ENCODE measurements around the gene BAZ2A.

The BAZ2A gene

DNA sequence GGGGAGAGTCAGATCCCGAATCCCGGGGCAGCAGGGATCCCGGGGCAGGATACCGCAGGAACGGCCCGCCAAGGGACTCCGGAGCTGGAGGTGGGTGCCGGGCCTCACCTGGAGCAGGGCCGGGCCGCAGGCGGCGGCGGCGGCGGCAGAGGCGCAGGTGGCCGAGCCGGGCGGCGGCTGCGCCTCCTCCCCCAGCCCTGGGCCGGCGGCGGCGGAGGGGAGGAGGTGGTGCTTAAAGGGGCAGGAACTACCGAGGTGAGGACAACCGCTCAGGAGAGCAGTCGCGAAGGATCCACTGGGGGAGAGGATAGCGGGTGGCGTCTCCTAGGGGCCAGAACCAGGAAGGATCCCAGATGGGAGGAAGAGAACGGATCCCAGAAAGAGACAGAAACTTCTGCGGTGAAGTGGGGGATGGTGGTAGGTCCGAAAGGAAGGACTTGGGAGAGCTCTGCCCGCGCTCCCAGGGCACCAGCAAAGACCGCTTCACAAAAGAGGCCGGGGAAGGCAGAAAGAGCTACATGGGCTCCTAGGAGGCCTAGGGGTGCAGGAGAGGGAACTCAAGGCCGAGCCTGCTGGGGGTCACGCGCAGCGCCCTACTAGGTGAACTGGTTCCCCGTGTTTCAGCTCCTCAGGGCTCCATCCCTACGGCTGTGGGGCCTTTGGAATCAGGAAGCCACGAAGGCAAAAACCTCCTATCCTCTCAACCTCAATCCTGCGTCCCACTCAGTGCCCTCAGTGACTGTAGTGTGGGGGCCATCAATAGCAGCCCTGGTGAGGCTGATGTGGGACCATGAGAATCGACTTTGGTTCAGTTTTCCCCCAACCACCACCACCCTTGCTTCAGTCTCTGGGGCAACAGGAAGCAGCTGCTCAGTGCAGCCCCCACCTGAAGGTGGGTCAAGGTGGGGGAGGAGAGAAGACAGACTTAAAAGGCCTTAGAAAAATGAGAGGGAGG is 5.0 kb upstream of the BAZ2A start:
- Histone ChIP-seq H2AK5ac (ENCODE audit: low read depth, low read length) (peak overlapping the region; percentile 68), H2BK120ac (ENCODE audit: low read depth, low read length) (peak overlapping the region; percentile 75), H4K91ac (ENCODE audit: low read depth, low read length, poor library complexity) (peak overlapping the region; percentile 17), H2AFZ (ENCODE audit: low read length) (peak overlapping the region; percentile 86), H3K79me1 (ENCODE audit: low read depth, low read length) (peaks cover 5% of the 10 kb centered on the region), H3K4ac (ENCODE audit: low read length) (no peak overlapping the region), H2BK5ac (ENCODE audit: low read length) (peak overlapping the region; percentile 96), H4K8ac (ENCODE audit: low read depth, low read length) (no peak overlapping the region), H3K4me1 (ENCODE audit: control insufficient read depth in 2 of 2, insufficient read depth in 1 of 2, low read depth in 1 of 2, low read length in 2 of 2) (peaks cover 29 to 37% of the 10 kb centered on the region in 2 donors), H2BK12ac (ENCODE audit: low read length) (peak overlapping the region; percentile 7), H3K18ac (ENCODE audit: low read length) (peak overlapping the region; percentile 84), H3K27ac (replicated peaks; ENCODE audit: low read length) (peak overlapping the region; percentile 57), H3K36me3 (replicated peaks in 1 of 2; ENCODE audit: control insufficient read depth in 2 of 2, insufficient read depth in 2 of 2, low read length in 2 of 2) (peaks cover 19 to 29% of the 10 kb centered on the region in 2 donors), H3K4me2 (ENCODE audit: insufficient read depth, low read length, poor library complexity, severe bottlenecking) (peak overlapping the region; percentile 85), H3K27me3 (ENCODE audit: control insufficient read depth in 3 of 3, insufficient read depth in 3 of 3, low read depth in 1 of 3, low read length in 3 of 3) (no peaks in the 10 kb centered on the region), H2BK15ac (ENCODE audit: low read length) (peak overlapping the region; percentile 53), H3K4me3 (ENCODE audit: low read length in 2 of 2) (peak overlapping the region; percentile 67 to 84), H3K23ac (ENCODE audit: low read depth, low read length, poor library complexity) (no peak overlapping the region), H3K14ac (ENCODE audit: low read length) (peak overlapping the region; percentile 28), H3K9ac (ENCODE audit: low read depth, low read length, poor library complexity) (peak overlapping the region; percentile 86), H3K9me3 (replicated peaks in 1 of 2; ENCODE audit: control insufficient read depth in 2 of 2, insufficient read depth in 1 of 2, low read depth in 1 of 2, low read length in 2 of 2) (no peaks in the 10 kb centered on the region)
- WGBS, 2 donors (ENCODE audit: extremely low coverage in 2 of 2, insufficient read length in 2 of 2, insufficient replicate concordance in 1 of 2) = no CpG with 5 or more reads among the region's 47 CpGs
- DNase-seq (ENCODE audit: low spot score) = no peak

DNA sequence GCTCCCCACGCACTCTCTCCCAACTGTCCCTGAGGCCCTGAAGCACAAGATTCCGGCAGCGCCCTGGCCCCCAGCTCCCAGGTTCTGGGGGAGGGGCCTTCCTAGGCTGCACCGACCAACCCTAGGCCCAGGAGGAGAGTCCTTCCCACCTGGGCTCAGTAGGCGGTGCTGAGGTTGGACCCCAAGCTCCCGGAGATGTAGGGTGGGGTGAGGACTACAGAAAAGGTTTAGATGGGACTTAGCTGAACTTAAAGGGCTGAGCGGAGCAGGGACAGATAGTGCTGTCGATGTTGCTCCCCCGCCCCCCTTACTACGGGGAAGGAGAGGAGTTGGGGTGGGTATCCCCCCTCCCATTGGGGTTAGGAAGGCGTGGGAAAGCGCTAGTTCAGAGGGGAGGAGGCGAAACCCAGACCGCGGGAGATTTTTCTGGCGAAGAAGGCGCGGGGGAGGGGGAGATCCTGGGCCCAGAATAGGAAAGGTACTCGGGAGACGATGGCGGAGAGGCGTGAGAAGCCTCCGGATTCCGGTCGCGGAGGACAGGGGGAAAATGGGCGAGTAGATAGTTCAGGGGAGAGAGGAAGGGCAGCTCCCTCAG is 4.2 kb upstream of the BAZ2A start:
- H3K4me3 ChIP-seq (ENCODE audit: low read length in 2 of 2) = peak overlapping the region; percentile 67 to 84
- no peak overlapping the region for H2BK12ac ChIP-seq (ENCODE audit: low read length)
- H3K4me1 ChIP-seq (ENCODE audit: control insufficient read depth in 2 of 2, insufficient read depth in 1 of 2, low read depth in 1 of 2, low read length in 2 of 2) = peaks cover 29 to 37% of the 10 kb centered on the region in 2 donors
- H2BK5ac ChIP-seq (ENCODE audit: low read length) = peak overlapping the region; percentile 96
- peaks cover 14 to 21% of the 10 kb centered on the region in 2 donors for H3K36me3 ChIP-seq (replicated peaks in 1 of 2; ENCODE audit: control insufficient read depth in 2 of 2, insufficient read depth in 2 of 2, low read length in 2 of 2)
- no peak for DNase-seq (ENCODE audit: low spot score)
- H3K18ac ChIP-seq (ENCODE audit: low read length) = peak overlapping the region; percentile 84
- H4K91ac ChIP-seq (ENCODE audit: low read depth, low read length, poor library complexity) = no peak overlapping the region
- peak overlapping the region; percentile 86 for H3K9ac ChIP-seq (ENCODE audit: low read depth, low read length, poor library complexity)
- no peak overlapping the region for H4K8ac ChIP-seq (ENCODE audit: low read depth, low read length)
- no peak overlapping the region for H2BK15ac ChIP-seq (ENCODE audit: low read length)
- H3K23ac ChIP-seq (ENCODE audit: low read depth, low read length, poor library complexity) = no peak overlapping the region
- H2BK120ac ChIP-seq (ENCODE audit: low read depth, low read length) = peak overlapping the region; percentile 75
- peak overlapping the region; percentile 86 for H2AFZ ChIP-seq (ENCODE audit: low read length)
- no peak overlapping the region for H3K4ac ChIP-seq (ENCODE audit: low read length)
- WGBS, 2 donors (ENCODE audit: extremely low coverage in 2 of 2, insufficient read length in 2 of 2, insufficient replicate concordance in 1 of 2) = no CpG with 5 or more reads among the region's 27 CpGs
- H3K4me2 ChIP-seq (ENCODE audit: insufficient read depth, low read length, poor library complexity, severe bottlenecking) = peak overlapping the region; percentile 85
- no peaks in the 10 kb centered on the region for H3K9me3 ChIP-seq (replicated peaks in 1 of 2; ENCODE audit: control insufficient read depth in 2 of 2, insufficient read depth in 1 of 2, low read depth in 1 of 2, low read length in 2 of 2)
- peak overlapping the region; percentile 34 for H2AK5ac ChIP-seq (ENCODE audit: low read depth, low read length)
- no peaks in the 10 kb centered on the region for H3K27me3 ChIP-seq (ENCODE audit: control insufficient read depth in 3 of 3, insufficient read depth in 3 of 3, low read depth in 1 of 3, low read length in 3 of 3)
- H3K14ac ChIP-seq (ENCODE audit: low read length) = peak overlapping the region; percentile 28
- peak overlapping the region; percentile 57 for H3K27ac ChIP-seq (replicated peaks; ENCODE audit: low read length)
- peaks cover 8% of the 10 kb centered on the region for H3K79me1 ChIP-seq (ENCODE audit: low read depth, low read length)

DNA sequence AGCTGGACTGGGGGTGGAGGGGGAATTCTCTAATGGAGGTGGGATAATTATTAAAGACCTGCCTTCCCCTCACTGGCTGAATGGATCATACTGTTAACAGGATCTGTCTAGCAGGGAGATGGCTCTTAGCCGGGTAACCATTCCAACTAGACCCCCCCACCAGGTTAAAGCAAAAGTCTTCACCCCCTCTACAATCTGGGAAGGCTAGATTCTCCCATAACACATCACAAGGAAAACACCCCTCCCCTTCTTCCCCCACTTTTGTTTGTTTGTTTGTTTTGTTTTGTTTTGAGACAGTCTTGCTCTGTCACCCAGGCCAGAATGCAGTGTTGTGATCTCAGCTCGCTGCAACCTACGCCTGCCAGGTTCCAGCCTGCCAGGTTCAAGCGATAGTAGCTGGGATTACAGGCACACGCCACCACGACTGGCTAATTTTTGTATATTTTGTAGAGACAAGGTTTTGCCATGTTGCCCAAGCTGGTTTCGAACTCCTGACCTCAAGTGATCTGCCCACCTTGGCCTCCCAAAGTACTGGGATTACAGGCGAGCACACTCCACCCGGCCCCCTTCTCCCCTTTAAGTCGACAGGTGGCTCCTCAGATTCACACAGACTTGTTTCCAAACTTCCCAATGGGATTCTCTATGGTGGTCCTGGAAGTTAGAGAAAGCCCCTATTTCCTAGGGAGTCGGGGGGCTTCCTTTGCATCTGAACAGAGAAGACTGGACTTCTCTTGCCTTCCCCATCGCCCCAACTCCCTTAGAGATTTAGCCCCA is 3.5 kb upstream of the BAZ2A start:
- H3K14ac ChIP-seq (ENCODE audit: low read length) = no peak overlapping the region
- H3K9me3 ChIP-seq (replicated peaks in 1 of 2; ENCODE audit: control insufficient read depth in 2 of 2, insufficient read depth in 1 of 2, low read depth in 1 of 2, low read length in 2 of 2) = no peaks in the 10 kb centered on the region
- H3K4ac ChIP-seq (ENCODE audit: low read length) = no peak overlapping the region
- H2BK5ac ChIP-seq (ENCODE audit: low read length) = peak overlapping the region; percentile 49
- peaks cover 9 to 14% of the 10 kb centered on the region in 2 donors for H3K36me3 ChIP-seq (replicated peaks in 1 of 2; ENCODE audit: control insufficient read depth in 2 of 2, insufficient read depth in 2 of 2, low read length in 2 of 2)
- peak overlapping the region; percentile 77 for H2BK15ac ChIP-seq (ENCODE audit: low read length)
- no peak for DNase-seq (ENCODE audit: low spot score)
- peak overlapping the region; percentile 84 for H3K18ac ChIP-seq (ENCODE audit: low read length)
- H2AFZ ChIP-seq (ENCODE audit: low read length) = peak overlapping the region; percentile 86
- peaks cover 8% of the 10 kb centered on the region for H3K79me1 ChIP-seq (ENCODE audit: low read depth, low read length)
- H2BK12ac ChIP-seq (ENCODE audit: low read length) = no peak overlapping the region
- H3K4me3 ChIP-seq (ENCODE audit: low read length in 2 of 2) = peak overlapping the region; percentile 67 to 84
- no CpG with 5 or more reads among the region's 12 CpGs for WGBS, 2 donors (ENCODE audit: extremely low coverage in 2 of 2, insufficient read length in 2 of 2, insufficient replicate concordance in 1 of 2)
- H2AK5ac ChIP-seq (ENCODE audit: low read depth, low read length) = no peak overlapping the region
- H2BK120ac ChIP-seq (ENCODE audit: low read depth, low read length) = no peak overlapping the region
- no peak overlapping the region for H3K9ac ChIP-seq (ENCODE audit: low read depth, low read length, poor library complexity)
- H3K27ac ChIP-seq (replicated peaks; ENCODE audit: low read length) = peak overlapping the region; percentile 57
- no peak overlapping the region for H4K8ac ChIP-seq (ENCODE audit: low read depth, low read length)
- H3K23ac ChIP-seq (ENCODE audit: low read depth, low read length, poor library complexity) = no peak overlapping the region
- H4K91ac ChIP-seq (ENCODE audit: low read depth, low read length, poor library complexity) = no peak overlapping the region
- H3K27me3 ChIP-seq (ENCODE audit: control insufficient read depth in 3 of 3, insufficient read depth in 3 of 3, low read depth in 1 of 3, low read length in 3 of 3) = no peaks in the 10 kb centered on the region
- peaks cover 29 to 37% of the 10 kb centered on the region in 2 donors for H3K4me1 ChIP-seq (ENCODE audit: control insufficient read depth in 2 of 2, insufficient read depth in 1 of 2, low read depth in 1 of 2, low read length in 2 of 2)
- H3K4me2 ChIP-seq (ENCODE audit: insufficient read depth, low read length, poor library complexity, severe bottlenecking) = peak overlapping the region; percentile 85
